HG03097 (cell line): ENCODE results near the gene CCDC120.

Experiments used
- ATAC-seq: cut with Tn5 transposase; IDR thresholded peaks from one replicate; pipeline ENCODE4 v1.9.1; 2021; ENCODE audit not compliant: unreplicated experiment, low FRiP score

The CCDC120 gene

DNA sequence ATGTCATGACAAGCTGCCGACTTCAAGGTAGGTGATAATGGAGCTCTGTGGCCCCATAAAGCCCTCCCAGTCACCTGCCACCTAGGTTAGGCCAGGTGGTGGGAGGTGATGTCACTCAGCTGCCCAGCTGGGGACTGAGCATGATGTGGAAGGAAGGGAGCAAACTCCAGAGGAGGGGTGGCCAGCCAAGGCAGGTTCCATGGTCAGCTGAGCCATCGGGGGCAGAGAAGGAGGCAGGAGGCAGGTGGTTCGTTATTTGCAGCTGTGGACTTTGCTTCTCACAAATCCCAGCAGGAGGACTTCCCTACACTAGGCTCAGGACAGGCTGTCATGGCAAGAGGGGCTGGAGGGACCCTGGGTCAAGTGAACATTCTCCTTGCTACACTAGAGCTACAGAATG, 2.1 kb downstream of the CCDC120 start:
- ATAC-seq, result no peak

DNA sequence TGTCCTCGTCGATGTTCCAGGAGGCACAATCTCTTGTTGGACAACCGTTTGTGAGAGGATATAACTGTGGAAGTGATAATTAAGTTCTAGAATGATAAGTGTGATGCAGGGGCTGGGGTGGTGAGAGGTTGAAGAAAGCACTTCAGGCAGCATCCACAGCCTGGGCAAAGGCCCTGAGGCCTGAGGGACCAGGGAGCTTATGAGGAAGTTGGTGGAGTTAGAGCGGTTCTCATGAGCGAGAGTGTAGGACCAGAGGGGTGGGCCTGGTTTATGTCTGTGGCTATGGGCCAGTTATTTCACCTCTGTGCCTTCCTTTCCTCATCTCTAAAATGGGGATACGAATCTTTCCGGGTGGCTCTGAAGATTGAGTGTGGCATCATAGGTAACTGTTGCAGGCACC, 2.7 kb downstream of the CCDC120 start:
- ATAC-seq, result no peak

DNA sequence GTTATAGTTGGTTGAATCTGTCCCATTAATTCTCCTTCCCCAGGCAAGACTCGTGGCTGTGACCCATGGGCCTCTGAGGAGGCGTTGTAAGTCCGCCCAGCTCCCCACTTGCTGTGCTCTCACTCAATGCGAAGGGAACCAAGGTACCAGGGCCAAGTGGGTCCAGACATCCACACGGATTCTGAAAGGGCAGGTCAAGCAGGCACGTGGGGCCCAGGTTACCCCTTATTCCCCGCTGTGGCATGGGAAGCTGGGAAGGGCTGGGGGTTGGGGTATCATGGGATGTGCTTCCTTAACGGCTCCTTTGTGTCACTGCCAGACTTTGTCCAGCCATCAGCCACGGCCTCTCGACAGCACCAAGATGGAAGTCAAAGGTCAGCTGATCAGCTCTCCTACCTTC, 3.1 kb downstream of the CCDC120 start:
- ATAC-seq, result no peak

DNA sequence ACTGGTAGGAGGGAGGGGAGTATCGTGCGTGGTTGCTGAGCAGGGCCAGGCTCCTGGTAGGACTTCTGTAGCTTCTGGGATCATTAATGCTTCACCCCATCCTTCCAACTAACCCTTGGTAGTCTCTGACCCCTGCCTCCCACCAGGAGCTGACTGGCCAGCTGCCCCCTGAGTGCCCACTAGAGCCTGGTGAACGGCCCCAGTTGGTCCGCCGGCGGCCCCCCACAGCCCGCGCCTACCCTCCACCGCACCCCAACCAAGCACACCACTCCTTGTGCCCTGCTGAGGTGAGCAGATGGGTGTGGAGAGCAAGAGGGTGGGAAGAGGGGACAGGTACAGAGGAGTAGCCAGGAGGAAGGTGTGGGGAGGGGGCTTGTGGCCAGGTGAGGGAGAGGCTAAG, 4.9 kb downstream of the CCDC120 start:
- no peak for ATAC-seq

DNA sequence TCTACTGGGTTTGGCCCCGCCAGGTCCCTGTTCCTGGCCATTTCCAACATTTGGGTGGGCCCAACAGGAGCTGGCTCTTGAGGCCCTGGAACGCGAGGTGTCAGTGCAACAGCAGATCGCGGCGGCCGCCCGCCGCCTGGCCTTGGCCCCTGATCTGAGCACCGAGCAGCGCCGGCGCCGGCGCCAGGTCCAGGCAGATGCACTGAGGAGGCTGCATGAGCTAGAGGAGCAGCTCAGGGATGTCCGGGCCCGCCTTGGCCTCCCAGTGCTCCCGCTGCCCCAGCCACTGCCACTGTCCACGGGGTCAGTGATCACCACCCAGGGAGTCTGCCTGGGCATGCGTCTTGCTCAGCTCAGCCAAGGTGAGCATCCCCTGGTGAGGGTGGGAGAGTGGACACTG, 5.5 kb downstream of the CCDC120 start:
- ATAC-seq, result no peak

DNA sequence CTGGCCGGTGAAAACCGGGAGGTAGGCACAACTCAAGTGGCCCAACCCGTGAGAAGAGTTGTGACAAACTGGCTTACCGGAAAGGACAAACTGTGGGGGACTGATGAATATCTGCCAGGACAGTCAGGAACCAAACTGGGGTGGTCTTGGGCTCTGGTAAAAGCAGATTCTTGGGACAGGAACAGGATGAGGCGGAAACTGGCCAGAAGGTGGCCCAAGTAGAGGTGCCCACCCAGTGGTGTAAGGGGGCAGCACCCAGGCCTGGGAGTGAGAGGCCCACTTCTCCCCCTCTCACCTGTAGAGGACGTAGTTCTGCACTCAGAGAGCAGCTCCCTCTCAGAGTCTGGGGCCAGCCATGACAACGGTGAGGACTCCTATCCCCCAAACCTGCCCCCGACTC, 5.9 kb downstream of the CCDC120 start:
- ATAC-seq, result no peak

DNA sequence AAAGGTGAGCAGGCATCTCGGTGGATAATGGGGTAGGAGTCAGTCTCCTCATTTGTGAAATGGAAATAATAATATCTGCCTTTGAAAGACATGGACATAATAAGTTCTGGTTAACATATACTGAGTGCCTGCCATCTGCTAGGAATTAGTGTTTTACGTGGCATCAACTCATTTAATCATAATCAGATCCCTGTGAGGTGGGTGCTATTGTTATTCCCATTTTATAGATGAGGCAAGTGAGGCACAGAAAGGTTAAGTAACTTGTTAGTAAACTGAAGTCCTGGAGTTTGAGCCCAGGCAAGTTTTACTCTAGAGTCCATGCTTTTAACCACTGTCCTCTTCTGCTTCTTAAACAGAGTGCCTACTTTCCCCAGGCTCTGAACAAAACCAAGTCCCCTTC, 7.5 kb downstream of the CCDC120 start:
- ATAC-seq, result no peak

DNA sequence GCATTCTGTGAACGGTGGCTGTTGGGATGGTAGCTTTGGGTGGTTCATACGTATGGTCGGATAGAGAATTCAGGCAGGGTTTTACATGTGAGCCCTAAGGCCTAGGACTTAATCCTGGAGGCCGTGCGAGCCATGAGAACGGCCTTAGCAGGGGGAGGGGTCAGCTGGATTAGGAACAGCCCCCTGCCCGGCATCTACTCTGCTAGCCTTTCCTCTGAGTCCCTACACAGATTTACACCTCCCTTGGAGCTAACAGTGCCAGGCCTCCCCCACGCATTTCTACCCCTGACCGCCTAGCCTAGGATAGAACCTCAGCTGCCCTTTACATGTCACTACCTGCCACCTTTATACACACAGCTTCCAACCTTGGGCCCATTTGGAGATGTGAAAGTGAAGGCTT, 7.9 kb downstream of the CCDC120 start:
- no peak for ATAC-seq

DNA sequence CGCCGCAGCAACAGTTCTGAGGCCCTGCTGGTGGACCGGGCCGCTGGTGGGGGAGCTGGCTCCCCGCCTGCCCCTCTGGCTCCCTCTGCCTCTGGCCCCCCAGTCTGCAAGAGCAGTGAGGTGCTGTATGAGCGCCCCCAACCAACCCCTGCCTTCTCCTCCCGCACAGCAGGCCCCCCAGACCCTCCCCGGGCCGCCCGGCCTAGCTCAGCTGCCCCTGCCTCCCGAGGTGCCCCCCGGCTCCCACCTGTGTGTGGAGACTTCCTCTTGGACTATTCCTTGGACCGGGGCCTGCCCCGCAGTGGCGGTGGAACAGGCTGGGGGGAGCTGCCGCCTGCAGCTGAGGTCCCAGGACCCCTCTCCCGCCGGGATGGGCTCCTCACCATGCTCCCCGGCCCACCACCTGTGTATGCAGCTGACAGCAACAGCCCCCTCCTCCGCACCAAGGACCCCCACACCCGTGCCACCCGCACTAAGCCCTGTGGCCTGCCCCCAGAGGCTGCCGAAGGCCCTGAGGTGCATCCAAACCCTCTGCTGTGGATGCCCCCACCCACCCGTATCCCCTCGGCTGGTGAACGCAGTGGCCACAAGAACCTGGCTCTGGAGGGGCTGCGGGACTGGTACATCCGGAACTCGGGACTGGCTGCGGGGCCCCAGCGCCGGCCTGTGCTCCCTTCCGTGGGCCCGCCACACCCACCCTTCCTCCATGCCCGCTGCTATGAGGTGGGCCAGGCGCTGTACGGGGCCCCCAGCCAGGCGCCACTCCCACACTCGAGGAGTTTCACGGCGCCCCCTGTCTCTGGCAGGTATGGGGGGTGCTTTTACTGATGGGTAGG, 8.7 kb downstream of the CCDC120 start:
- ATAC-seq, result no peak

DNA sequence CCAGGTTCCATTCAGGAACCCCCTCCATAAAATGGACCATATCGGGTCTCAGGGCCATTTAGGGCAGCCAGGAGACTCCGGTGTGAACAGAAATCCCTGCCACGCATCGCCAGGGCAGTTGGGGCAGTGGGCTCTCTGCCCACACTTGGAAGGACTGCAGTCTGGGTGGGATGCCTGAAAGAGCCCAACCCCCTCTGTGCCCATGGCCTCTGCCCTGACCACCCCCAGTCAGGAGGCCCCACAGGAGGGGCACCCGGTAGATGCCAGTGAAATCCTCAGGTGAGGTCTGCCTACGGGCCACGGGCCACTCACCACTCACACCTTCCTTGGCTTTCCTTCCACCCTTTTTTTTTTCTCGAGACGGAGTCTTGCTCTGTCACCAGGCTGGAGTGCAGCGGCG, 10.2 kb downstream of the CCDC120 start:
- ATAC-seq, result no peak

DNA sequence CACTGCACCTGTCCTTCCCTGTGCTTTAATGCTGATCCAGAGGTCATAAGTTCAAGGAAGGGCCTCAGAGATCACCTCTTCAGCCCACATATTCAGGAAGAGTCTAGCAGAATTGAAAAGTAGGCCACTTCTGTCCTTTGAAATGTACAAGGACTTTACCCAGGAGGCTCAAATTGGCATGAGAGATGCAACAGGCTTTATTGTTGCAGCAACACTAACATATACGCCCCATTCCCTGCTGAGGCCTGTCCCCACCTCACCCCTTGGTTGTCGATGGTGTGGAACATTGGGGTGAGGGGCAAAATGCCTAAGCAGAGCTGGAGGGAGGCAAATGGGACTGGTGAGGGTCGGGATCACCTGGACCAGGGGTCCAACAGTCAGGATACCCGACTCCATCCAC, 12.2 kb downstream of the CCDC120 start:
- no peak for ATAC-seq

DNA sequence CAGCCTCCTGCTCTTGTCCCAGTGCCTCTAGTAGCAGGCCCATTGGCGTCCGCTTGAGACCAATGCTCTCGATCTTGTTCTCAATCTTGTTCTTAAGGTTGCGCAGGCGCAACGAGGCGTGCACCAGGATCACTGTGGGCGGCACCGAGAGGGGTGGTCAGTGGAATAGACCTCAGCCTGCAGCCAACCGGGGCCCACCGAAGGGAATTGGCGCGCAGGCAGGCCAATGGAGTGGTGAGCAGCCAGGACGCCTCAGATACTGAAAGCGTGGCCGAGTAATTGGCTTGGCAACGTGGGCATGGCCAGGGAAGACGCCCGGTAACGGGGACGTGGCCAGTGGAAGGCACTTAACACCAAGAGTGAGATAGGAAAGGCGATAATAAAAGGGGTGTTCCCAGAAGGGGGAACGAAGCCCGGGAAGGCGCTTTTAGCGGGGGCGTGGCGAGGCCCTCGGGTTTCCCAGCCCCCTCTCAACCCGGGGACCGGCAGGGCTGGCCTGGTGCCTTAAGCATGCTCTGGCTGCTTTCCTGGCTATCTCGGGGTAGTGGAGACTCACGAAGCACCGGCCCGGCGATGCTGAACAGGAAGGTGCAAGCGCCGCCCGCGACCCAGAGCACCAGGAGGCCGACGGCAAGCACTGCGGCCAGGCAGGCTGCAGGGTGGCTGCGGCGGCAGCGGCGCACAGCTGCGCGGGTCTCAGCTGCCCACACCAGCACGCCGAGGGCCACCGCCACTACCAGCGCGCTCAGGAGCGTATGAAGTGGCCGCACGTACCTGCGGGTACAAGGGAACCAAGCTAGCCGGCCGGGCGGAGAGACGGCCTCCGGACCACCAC, 13.3 kb downstream of the CCDC120 start:
- ATAC-seq, result no peak

DNA sequence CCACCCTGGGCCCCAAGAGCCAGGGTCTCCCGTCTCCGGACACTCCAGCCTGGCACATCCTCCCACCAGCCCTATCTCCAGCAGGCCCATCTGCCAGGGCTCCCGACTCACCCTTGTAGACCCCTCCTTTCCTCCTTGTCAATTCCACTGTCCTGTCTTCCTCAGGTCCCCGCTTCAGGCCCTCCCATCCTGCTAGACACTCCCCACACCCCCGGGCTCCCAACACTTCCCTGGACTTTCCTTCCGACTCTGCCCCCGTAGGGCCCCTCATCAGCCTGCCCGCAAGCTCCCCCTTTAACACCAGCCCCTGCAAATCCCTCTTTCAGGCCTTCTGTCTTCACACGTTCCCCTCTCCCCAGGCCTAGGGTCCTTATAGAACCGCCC, 13.9 kb downstream of the CCDC120 start:
- no peak for ATAC-seq

DNA sequence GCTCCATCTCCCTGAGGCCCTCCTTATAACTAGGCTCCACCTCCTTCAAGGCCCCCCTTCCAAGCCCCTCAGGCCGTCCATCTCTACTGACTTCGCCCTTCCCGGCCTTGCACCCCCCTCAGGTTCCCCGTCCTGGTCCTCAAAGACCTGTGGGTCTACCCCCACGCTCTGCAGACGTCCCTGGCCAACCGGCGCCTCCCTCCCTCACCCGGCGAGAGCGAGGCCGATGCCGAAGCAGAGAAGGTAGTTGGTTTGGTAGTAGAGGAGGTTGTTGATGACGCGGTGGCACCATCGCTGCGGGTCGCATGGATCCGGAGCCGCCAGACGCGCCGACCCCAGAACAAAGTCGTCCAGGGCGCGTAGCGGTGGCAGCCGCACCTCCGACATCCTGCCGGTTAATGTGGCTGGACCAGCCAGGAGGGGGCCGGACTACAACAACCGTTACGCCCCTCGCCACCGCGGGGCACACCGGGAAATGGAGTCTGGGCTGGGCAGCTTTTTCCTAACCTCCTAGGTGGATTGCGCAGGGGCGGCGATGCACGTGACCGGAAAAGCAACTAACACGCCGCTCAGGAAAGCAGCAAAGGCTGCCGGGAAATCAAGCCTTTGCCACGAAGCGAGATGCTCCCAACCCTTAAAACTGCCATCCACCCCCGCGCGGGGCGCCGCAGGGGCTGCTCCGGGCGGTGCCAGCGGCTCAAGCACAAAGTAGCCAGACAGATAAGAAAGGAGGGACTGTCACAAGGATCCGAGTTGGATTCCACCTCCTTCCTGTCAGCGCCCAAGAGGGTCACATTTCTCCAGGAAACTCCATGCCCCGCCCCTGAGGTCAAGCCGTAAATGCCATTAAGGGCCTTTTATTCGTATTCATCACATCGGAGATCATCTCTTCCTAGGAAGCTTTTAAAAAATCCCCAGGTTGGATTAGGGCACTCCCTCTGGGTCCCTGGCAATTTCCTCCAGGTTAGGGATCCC, 15.1 kb downstream of the CCDC120 start, which contains the start of gene PRAF2:
Gene PRAF2, minus strand, starts transcription at position 402 of the 975 bp plus-strand sequence. Its CDS starts 15 bp downstream, at position 387.
- ATAC-seq, result peak; percentile 67

DNA sequence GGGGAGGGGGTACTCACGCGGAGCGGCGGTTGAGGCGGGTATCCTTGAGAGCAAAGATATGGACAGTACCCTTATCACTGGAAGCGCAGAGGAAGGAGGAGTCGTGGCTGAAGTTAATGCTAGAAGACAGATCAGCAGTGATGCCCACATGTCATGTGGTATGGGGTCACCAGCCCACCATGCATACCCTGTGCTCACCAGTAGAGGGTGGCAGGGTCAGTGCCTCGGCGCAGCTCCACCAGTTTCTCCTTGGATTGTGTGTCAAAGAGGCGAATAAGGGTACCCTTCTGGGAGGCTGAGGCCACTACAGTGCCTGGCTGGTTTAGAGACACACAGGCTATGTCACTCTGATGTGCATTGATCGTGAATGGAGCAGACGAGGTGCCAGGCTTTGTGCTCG, 16.5 kb downstream of the CCDC120 start:
- no peak for ATAC-seq

DNA sequence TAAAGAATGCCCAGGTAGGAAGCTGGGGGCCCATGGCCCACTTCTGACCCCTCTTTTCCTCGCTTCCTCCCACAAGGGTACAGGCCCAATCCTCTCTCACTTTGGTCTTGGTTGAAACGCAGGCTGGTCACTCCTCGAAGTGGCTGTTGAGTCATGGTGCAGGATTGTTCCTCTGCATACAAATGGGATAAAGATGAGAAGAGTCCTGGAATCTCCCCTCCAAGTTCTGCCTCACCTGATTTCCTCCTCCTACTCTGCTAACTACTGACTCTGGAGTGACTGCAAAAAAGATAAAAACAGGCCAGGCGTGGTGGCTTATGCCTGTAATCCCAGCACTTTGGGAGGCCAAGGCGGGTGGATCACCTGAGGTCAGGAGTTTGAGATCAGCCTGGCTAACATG, 19.1 kb downstream of the CCDC120 start:
- no peak for ATAC-seq

DNA sequence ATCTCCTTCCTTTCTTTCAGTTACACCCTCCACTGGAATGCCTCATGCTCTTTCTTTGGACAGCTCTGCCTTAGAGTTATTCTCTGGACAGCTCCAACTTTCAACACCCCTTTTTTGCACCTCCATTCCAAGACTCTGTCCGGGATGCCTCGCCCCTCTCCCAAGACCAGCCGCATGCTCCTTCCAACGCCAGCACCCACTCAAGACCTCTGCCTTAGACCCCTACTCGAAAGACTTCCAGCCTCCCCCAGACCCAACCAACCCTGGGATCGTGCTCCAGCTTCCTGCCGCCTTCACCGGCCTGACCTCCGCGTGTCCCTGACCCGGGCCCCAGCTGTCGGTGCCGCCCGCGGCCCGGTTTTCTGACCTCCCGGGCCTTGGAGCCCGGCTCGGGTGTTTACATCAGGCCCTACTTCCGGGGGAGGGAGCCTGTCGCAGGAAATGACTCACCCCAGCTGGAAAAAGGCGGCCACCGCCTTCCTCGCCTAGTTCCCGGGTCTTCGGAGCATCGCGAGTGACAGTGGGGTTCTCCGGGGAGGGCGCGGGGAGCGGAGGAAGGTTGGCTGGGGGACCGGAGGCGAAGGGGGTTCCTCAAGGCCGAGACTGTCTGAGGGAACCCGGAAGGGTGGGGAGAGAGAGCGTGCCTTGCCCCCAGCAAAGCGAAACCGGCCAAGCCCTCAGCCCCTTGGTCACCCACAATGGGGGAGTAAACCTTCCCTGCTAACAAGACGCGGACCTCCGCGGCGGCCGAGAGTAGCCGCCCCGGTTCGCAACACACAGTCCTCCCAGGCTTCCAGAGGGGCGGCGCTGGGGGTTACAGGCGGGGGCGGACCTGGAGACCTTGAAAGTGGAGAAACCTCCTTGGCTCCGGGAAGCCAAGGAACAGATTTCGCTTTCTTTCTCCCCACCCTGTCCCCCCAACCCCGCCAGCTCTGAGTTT, 21.0 kb downstream of the CCDC120 start, which contains the start of gene WDR45:
Gene WDR45, minus strand, starts transcription at position 399 of the 940 bp plus-strand sequence. CDS start 1,792 bp downstream, outside the sequence.
- no peak for ATAC-seq

DNA sequence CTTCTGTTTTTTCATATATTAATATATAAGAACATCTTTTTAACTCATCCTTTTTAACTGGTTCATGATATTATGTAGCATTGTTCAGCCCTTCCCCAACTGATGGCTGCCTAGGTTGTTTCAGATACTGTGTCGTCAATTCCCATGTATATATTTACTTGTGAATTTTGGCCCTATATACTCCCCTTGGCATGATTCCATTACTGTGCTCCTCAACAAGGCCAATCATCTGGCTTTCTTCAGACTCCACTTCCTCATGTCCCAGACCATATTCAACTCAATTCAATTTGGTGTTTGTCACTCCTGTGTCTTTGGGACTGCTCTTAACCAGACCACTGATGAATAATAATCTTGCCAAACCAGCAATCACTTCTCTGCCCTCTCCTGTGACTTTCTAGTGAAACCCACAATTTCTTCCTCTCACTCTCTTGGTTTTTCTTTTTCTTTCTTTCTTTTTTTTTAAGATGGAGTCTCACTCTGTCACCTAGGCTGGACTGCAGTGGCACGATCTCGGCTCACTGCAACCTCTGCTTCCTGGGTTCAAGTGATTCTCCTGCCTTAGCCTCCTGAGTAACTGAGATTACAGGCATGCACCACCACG, 23.6 kb downstream of the CCDC120 start:
- ATAC-seq, result no peak

DNA sequence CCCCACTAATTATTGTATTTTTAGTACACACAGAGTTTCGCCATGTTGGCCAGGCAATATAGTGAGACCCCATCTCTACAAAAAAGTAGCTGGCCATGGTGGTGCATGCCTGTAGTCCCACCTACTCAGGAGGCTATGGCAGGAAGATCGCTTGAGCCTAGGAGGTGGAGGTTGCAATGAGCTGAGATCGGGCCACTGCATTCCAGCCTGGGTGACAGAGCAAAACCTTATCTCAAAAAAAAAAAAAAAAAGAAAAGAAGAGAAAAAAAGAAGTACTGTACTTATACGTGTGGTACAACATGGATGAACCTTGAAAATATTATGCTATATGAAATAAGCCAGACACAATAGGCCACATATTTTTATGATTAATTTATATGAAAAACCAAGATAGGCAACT, 30.8 kb downstream of the CCDC120 start:
- ATAC-seq, result no peak
